DOHH2 (cell line): ENCODE results near the gene THRAP3.

Experiments used
- EZH2phosphoT487 ChIP-seq: fragments of 200-600 bp; sonication (generic); IDR thresholded peaks from 2 replicates; pipeline ENCODE4 v1.6.1; 2017; ENCODE audit warnings: borderline replicate concordance, mild to moderate bottlenecking, antibody characterized with exemption, low read length, moderate library complexity, mixed read lengths
- TF ChIP-seq, protein P1 (sequence below): fragments of 200-600 bp; sonication (generic); IDR thresholded peaks from one replicate; pipeline ENCODE4 v1.5.1; 2014; ENCODE audit warnings: antibody characterized with exemption, mild to moderate bottlenecking, low read depth, low read length; ENCODE audit not compliant: poor library complexity, severe bottlenecking

DNA sequence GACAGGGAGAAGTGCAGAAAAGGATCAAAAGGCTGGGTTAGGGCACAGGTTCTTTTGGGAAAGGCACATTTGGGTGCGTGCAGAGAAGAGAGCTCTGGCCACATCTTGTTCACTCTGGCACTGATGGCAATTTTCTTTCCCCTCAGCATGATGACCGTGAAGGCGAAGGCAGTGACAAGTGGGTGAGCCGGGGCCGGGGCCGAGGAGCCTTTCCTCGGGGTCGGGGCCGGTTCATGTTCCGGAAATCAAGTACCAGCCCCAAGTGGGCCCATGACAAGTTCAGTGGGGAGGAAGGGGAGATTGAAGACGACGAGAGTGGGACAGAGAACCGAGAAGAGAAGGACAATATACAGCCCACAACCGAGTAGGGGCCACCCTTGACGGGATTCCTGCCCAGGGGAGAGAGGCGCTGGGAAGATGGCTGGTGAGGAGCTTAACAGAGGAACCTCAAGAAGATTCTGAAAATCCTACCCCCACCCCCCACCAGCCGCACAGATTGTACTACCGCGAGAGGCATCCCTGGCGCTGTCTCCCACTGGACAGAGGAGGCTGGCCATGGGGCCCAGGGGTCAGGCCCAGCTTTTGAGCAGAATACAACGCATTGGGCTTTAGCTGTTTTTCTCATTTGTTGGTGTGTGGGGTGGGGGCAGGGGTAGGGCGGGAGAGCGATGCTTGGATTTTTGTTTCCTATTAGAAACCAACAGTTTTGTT, 79.6 kb downstream of the THRAP3 start:
- TF ChIP-seq, protein P1, sequence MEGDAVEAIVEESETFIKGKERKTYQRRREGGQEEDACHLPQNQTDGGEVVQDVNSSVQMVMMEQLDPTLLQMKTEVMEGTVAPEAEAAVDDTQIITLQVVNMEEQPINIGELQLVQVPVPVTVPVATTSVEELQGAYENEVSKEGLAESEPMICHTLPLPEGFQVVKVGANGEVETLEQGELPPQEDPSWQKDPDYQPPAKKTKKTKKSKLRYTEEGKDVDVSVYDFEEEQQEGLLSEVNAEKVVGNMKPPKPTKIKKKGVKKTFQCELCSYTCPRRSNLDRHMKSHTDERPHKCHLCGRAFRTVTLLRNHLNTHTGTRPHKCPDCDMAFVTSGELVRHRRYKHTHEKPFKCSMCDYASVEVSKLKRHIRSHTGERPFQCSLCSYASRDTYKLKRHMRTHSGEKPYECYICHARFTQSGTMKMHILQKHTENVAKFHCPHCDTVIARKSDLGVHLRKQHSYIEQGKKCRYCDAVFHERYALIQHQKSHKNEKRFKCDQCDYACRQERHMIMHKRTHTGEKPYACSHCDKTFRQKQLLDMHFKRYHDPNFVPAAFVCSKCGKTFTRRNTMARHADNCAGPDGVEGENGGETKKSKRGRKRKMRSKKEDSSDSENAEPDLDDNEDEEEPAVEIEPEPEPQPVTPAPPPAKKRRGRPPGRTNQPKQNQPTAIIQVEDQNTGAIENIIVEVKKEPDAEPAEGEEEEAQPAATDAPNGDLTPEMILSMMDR: no peak
- TF ChIP-seq EZH2phosphoT487: no peak
